H54 (cell line): ENCODE data around the gene PLA2G2C.
"Not testable (repeated sequence)": the region's sequence is repeated elsewhere in the genome, so short reads cannot be mapped to it uniquely, and the experiment has no call there.

Experiments used
- DNase-seq: peaks from one replicate; pipeline ENCODE4 v3.0.0; 2011; ENCODE audit warnings: low spot score, mixed read lengths; ENCODE audit not compliant: insufficient read length
- FAIRE-seq: peaks from 3 replicates; lab custom pipeline; 2011; peaks lifted over from hg19 to GRCh38; lab: Jason Lieb, UNC
- POLR2A ChIP-seq: IDR thresholded peaks from 2 replicates; pipeline ENCODE4 v1.6.1; 2011; ENCODE audit warnings: low read depth, mild to moderate bottlenecking, low read length

PLA2G2C gene

DNA sequence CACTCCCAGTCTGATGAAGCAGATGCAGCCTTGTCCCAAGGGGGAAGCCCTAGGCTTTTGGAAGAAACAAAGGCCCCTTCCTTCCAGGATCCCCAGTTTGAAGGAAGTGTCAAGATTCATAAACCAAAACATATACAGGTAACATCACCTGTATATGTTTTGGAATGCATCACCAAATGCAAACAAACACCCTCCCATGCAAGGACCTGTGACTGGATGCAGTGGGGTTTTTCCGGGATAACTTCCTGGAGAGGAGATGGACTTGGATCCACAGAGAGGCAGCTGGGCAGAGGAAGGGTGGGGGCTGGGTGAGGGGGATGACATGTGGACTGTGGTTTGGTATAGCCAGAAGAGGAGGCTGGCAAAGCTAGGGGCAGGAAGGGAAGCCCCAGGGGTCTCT is 48.7 kb downstream of the PLA2G2C start:
- FAIRE-seq (no peak), DNase-seq (no peak)
- no peak for TF ChIP-seq POLR2A

DNA sequence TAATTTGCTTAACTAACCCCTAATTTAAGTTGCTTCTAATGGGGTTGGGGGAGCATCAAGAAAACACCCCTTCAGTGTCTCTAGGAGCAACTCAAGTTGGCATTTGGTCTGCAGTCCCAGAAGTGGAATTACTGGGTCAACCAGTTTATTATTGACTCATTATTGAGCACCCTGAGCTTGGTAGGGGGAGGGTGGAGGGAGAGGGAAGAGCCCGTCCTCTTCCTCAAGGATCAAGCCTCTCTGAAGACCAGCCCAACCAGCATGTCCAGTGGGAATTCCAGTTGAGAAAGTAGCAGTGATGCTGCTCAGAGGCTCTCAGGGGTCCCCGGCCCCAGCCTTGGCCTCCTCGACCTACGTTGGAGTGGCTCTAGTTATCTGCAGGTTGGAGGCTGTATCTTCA is 49.3 kb downstream of the PLA2G2C start:
- no peak for TF ChIP-seq POLR2A
- DNase-seq (no peak), FAIRE-seq (no peak)

DNA sequence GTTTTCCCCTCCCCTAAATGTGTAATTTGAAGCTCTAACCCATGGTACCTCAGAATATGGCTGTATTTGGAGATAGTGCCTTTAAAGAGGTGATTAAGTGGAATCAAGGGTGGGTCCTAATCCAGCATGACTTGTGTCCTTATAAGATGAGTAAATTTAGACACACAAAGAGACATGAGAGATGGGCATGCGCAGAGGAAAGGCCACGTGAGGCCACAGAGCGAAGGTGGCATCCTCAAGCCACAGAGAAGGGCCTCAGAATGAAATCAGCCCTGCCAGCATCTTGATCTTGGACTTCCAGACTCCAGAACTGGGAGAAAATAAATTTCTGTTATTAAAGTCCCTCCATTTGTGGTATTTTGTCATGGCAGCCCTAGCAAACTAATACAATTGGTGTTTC is 50.1 kb downstream of the PLA2G2C start:
- no peak for DNase-seq
- no peak for FAIRE-seq
- TF ChIP-seq POLR2A, result no peak

DNA sequence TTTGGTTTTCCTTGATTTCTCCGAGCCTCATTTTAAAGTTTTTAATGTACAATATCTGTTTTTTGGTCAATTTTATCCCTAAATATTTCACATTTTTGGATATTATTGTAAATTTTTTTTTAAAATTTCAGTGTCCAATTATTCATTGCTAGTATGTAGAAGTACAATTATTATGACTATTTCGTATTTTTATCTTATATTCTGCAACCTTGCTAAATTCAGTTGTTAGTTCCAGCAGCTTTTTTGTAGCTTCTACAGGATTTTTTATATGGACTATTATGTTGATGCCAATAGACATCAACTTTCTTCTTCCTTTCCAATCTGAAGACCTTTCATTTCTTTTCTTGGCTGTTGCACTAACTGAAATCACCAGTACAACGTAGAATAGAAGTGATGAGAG is 51.3 kb downstream of the PLA2G2C start:
- DNase-seq, result no peak
- FAIRE-seq, result no peak
- TF ChIP-seq POLR2A, result no peak

DNA sequence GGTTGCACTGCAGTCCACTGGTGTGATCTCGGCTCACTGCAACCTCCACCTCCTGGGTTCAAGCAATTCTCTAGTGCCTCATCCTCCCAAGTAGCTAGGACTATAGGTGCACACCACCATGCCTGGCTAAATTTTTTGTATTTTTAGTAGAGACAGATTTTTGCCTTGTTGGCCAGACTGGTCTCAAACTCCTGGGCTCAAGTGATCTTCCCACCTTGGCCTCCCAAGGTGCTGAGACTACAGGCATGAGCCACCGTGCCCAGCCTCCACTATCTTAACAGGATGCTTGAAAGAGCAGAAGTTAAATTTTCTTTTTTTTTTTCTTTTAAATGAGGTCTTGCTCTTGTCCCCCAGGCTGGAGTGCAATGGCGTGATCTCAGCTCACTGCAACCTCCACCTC is 55.8 kb downstream of the PLA2G2C start:
- FAIRE-seq, result not testable (repeated sequence)

DNA sequence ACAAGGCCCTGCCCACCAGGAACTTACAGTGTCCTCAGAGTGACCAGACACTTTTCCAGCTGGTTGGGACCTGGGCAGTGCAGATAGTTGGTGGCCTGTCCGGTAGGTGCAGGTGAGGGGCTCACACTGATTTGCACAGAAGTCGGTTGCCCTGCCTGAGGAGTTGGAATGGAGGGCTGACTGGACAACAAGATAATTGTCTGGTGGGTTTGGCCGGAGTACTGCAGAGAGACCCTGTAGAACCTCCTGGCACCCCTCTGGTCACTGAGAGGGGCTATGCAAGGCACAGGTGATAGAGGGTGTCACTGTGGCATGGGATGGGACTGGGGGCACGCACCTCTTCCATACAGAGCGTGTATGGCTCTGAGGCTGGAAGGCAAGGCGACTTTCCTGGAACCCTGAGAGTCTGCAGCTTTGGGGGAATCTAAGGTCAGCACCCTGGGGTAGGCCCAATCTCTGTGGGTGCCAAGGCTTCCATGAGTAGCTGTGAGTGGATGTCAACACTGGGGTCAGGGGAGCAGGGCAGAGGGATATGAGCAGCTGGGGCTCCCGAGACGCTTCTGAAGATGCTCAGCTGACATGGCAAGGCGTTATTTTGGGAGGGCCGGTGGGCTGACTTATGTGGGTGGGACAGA is 59.4 kb downstream of the PLA2G2C start:
- DNase-seq, result no peak
- no peak for FAIRE-seq
- TF ChIP-seq POLR2A, result no peak

More for the DNA sequence above, 55.8 kb downstream of the PLA2G2C start:
- not testable (repeated sequence) for DNase-seq

DNA sequence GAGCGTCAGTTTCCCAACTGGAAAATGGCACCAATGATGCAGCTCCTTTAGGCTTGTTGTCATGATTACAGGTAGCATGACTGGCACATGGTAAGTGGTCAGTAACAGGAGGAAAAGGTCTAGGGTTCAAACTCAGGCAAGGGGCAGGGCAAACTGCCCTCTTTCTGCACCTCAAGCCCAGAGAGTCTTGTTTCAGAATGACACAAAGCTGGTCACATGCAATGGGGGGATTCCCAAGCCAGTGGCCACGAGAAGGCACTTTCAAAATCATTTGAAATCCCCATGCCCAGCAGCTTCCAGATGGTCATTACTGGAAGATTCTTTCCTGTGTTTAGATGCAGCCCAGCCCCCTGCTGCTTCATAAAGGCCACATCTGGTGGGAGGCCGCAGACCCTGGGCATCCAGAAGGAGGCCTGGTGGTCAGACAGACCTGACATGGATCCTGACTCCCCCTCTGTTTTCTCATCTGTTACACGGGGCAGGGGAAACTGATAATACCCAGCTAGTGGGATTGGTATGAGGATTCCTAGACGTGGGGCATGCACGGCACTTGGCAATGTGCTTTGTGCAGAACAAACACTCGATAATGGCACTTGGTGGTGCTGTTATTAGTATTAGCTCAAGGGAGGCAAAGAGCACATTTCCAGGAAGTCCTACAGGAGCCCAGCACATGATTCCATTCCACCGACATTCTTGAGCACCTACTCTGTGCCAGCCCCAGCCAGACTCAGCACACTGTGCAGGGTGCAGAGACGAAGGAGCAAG is 60.1 kb downstream of the PLA2G2C start:
- no peak for TF ChIP-seq POLR2A
- FAIRE-seq (no peak), DNase-seq (no peak)

DNA sequence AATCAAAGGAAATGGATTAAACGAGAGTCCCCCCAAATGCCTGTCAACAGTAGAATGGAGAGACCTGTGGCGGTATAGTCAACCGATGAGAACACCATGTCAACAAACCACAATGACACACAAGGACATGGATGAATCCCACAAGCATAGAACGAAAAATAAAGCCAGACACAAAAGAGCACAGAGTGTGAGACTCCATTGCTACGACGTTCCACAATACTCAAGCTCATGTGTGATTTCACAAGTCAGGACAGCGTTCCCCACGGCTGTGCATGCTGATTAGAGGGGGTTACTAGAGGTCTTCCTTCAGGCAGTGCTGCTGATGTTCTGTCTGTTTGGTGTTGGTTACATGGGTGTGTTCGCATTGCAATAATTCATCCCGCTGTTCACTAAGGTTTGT is 61.2 kb downstream of the PLA2G2C start:
- TF ChIP-seq POLR2A, result no peak
- DNase-seq, result no peak
- no peak for FAIRE-seq

DNA sequence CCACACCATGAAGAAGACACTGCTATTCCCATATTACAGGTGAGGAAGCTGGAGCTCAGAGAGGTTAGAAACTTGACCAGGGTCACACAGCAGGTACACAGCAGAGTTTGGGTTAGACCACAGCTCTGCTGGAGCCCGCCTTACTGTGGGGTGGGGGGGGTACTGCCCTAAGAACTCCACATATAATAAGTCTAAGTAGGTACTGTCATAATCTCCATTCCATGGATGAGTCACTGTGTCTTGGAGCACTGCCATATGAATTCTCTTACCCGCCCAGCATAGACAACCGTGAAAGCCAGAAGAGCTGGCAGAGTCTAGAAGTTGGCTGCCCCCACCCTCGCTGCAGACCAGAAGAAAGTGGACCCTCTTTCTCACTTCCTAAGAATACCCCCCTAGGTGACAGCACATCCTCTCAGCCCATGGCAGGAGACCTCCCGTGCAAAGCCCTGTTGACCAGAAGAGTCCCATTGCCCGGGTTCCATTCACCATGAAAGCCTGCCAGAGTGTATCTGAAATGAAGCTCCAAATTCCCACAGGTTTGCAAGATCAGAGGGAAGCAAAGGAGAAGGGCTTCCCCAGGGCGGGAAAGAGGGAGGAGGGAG is 61.8 kb downstream of the PLA2G2C start:
- DNase-seq, result peak; percentile 56
- TF ChIP-seq POLR2A, result no peak
- no peak for FAIRE-seq

DNA sequence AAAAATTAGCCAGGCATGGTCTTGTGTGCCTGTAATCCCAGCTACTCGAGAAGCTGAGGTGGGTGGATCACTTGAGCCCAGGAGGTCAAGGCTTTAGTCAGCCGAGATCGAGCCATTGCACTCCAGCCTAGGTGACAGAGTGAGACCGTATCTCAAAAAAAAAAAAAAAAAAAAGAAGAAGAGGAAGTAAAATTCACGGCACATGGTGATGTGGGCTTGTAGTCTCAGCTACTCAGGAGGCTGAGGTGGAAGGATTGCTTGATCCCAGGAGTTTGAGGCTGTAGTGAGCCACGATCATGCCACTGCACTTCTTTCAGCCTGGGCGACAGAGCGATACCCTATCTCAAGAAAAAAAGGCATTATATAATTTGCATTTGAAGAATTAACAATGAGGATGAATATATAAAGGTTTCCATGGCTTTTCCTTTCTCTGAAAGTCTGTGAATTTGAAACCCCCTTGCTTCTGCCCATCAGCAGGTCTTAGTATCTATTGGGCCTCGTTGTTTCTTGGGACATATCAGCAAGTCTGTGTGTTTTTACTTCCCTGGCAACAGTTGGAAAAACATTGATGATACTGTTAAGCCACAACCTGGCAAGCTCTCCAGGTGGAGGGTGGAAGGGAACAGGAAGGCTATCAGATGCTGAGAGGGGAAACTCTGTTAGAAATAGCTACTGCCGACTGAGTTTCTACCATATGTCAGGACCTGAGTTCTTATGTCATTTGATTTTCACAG is 62.4 kb downstream of the PLA2G2C start:
- FAIRE-seq (no peak), DNase-seq (no peak)
- no peak for TF ChIP-seq POLR2A

DNA sequence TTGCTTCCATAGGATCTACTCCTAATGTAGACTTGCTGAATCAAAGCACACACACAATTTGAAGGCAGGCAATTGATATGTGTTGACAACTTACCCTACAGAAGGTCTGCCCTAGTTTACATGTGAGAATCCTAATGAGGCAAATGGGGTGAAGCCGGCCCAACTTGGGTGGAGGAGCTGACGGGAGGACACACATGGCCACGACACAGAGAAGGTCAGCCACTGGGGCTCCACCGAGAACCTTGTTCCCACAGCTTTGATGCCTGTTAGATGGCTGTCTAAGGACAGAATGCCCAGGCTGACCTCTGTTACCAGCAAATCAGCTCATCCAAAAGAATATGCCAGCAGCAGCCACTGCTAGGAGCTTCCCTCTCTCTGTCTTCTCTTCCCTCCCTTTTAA is 65.5 kb downstream of the PLA2G2C start:
- DNase-seq (no peak), FAIRE-seq (no peak)
- TF ChIP-seq POLR2A, result no peak

DNA sequence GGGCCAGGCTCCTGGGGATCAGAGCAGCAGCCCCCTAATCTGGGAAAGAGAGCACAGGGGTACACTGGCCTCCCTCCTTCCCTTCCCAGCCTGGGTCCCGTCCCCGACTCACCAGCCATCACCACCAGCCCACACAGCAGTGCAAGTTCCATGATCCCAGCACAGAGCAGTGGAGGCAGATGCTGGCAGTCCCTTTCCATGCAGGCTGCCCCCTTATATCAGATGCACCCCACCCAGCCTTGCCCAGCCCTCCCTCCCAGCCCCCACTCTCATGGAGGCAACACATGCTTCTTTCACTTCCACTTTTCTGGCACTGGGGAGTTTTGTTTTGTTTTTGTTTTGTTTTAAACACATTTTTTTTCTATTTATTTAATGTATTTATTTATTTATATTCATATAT is 67.0 kb downstream of the PLA2G2C start, which contains the start of gene PLA2G2D:
PLA2G2D (minus strand) TSS at position 190 of the 400 bp plus-strand sequence; CDS start at position 152, 38 bp downstream.
- TF ChIP-seq POLR2A, result no peak
- no peak for DNase-seq
- no peak for FAIRE-seq

DNA sequence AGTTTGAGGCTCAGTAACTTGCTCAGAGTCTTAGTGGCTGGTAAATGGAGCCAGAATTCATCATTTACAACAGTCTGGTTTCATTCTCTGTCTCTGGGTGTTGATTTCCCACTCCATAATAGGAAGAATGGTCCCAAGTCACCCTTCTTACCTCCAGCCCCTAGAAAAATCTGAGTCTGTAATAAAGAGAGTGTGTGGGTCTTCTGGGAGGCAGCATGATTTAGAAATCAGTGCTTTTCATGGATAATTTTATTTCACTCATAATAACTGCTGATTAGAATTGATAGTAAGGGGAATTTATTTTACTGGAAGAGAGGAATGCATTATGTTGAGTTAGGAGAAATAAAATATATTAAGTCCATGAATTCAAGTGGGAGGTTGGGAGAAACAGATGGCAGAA is 69.1 kb downstream of the PLA2G2C start:
- no peak for FAIRE-seq
- no peak for TF ChIP-seq POLR2A
- DNase-seq, result no peak

DNA sequence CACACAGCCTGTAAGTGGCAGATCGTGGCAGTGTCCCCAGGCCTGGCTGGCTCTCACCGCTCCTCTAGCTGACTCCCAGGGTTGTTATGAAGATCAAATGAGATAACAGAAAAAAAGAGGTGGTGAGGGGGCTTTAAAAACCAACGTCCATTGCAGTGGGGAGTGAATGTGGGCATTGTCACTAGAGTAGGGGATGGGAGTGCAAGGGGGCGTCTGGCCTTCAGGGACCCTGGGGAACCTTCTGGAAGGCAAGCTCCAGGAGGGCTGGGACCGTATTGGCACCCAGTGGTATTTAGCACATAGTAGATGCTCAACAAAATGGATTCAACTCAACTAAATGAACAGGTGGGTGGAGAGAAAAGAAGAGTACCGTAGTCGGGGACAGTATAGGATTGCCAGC is 70.4 kb downstream of the PLA2G2C start:
- DNase-seq, result no peak
- no peak for FAIRE-seq
- TF ChIP-seq POLR2A, result no peak
